HepG2 (cell line): ENCODE results near the gene TOGARAM1.

ENCODE experiments used
- BCL3 ChIP-seq: sonication (generic); formaldehyde crosslinking; IDR thresholded peaks from 2 replicates; pipeline ENCODE4 v1.5.1; 2020; ENCODE audit warnings: mild to moderate bottlenecking, missing genetic modification reagents, moderate library complexity
- CEBPB ChIP-seq: IDR thresholded peaks from 2 replicates; pipeline ENCODE4 v1.6.1; 2011; ENCODE audit warnings: low read depth, low read length, improper control_type of control experiment, borderline replicate concordance
- CHCHD3 ChIP-seq: sonication (generic); formaldehyde crosslinking; IDR thresholded peaks from 2 replicates; pipeline ENCODE4 v1.8.0; 2022; ENCODE audit warnings: mild to moderate bottlenecking, missing genetic modification reagents, moderate library complexity
- CTCF ChIP-seq: sonication (generic); formaldehyde crosslinking; IDR thresholded peaks from 2 replicates; pipeline ENCODE4 v1.5.0; 2020; ENCODE audit warnings: mild to moderate bottlenecking, missing genetic modification reagents, moderate library complexity
- EZH2 ChIP-seq: conservative IDR thresholded peaks from 2 replicates; pipeline ENCODE4 v1.6.1; 2012; ENCODE audit warnings: mild to moderate bottlenecking, low read depth, low read length, moderate library complexity
- KLF16 ChIP-seq, 2 experiments: sonication (generic) in 1 of 2; formaldehyde crosslinking in 1 of 2; IDR thresholded peaks; 2 replicates each; pipeline versions ENCODE4 v1.6.1 to v1.8.0; 2016 to 2023; ENCODE audit warnings: missing genetic modification reagents in 2 of 2, missing compliant biosample characterization in 1 of 2
- NFIC ChIP-seq: IDR thresholded peaks from 2 replicates; pipeline ENCODE4 v1.6.1; 2012; ENCODE audit warnings: mild to moderate bottlenecking, low read length, inconsistent platforms
- POLR2A ChIP-seq, 2 experiments: IDR thresholded peaks; 2 replicates each; pipeline ENCODE4 v1.6.1; 2011; ENCODE audit warnings: low read depth in 2 of 2, low read length in 2 of 2, mild to moderate bottlenecking in 1 of 2, moderate library complexity in 1 of 2; ENCODE audit not compliant: insufficient read depth in 1 of 2
- SMARCC2 ChIP-seq: fragments of 450-650 bp; IDR thresholded peaks from 2 replicates; pipeline ENCODE4 v1.6.1; 2017; ENCODE audit warnings: antibody characterized with exemption, mild to moderate bottlenecking
- ZNF878 ChIP-seq: sonication (generic); formaldehyde crosslinking; IDR thresholded peaks from 2 replicates; pipeline ENCODE4 v1.8.1; 2023; ENCODE audit warnings: mild to moderate bottlenecking, missing genetic modification reagents, moderate library complexity

GRCh38 chr14:45123271-45123670 is 161.3 kb downstream of the TOGARAM1 start:
- TF ChIP-seq KLF16 (CRISPR knock-in tag; IDR thresholded peaks at IDR 0.05): no peak
- no peak for TF ChIP-seq POLR2A (IDR thresholded peaks at IDR 0.05; ENCODE audit: insufficient read depth in 1 of 2, low read depth in 2 of 2, low read length in 2 of 2)
- no peak for TF ChIP-seq EZH2
- no peak for TF ChIP-seq SMARCC2
- no peak for TF ChIP-seq BCL3
- no peak for TF ChIP-seq CEBPB
- no peak for TF ChIP-seq CTCF (CRISPR knock-in tag)
- no peak for TF ChIP-seq NFIC
- TF ChIP-seq ZNF878 (CRISPR knock-in tag): no peak
- TF ChIP-seq CHCHD3 (CRISPR knock-in tag): no peak
